ENCODE measurements around the gene CLIP4. TPM values are rescaled to one million over a fixed set of nuclear protein-coding genes. Genes with fewer than 3 reads are reported as not detected.

Gene CLIP4
- total RNA-seq, 1 experiment from 2014 or later = 25.1 TPM

DNA sequence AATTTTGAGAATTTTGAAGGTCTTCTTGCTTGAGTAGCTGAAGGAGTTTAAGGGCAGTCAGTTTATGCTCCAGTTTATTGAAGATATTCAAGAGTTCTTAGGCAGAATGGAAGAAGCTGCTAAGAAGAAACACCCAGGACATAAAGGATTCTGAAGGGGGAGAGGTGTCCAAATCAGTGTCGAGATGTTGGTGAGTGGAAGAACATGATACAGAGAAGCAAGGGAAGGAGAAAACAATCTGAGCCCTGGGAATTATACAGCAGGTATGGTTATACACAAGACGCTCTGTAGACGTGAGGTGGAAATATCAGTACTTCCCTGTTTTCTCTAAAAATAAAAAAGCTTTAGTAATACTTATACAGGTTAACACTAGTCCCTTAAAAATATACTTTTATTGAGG, 60.1 kb downstream of the CLIP4 start:
- no peak overlapping the region for H3K9ac ChIP-seq (ENCODE audit: low read length)
- DNase-seq (no peak), ATAC-seq (no peak)
- H3K27ac ChIP-seq (ENCODE audit: low read length) = no peak overlapping the region
- no peak overlapping the region for H3K4me3 ChIP-seq (ENCODE audit: low read length)
- ChIA-PET CTCF (no interaction called here), POLR2A (ENCODE audit: unreplicated experiment) (no interaction called here)
- H3K27me3 ChIP-seq (ENCODE audit: low read length) = no peaks in the 10 kb centered on the region
- no peaks in the 10 kb centered on the region for H3K9me2 ChIP-seq (replicated peaks; ENCODE audit: low read length)
- H3K79me2 ChIP-seq (ENCODE audit: low read length) = no peaks in the 10 kb centered on the region
- TF ChIP-seq, protein P1, sequence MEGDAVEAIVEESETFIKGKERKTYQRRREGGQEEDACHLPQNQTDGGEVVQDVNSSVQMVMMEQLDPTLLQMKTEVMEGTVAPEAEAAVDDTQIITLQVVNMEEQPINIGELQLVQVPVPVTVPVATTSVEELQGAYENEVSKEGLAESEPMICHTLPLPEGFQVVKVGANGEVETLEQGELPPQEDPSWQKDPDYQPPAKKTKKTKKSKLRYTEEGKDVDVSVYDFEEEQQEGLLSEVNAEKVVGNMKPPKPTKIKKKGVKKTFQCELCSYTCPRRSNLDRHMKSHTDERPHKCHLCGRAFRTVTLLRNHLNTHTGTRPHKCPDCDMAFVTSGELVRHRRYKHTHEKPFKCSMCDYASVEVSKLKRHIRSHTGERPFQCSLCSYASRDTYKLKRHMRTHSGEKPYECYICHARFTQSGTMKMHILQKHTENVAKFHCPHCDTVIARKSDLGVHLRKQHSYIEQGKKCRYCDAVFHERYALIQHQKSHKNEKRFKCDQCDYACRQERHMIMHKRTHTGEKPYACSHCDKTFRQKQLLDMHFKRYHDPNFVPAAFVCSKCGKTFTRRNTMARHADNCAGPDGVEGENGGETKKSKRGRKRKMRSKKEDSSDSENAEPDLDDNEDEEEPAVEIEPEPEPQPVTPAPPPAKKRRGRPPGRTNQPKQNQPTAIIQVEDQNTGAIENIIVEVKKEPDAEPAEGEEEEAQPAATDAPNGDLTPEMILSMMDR (conservative IDR thresholded peaks at IDR 0.05; ENCODE audit: low read depth, low read length) = no peak
- no peak for TF ChIP-seq EZH2 (IDR thresholded peaks at IDR 0.05; ENCODE audit: low read length, unreplicated experiment)
- no peak for TF ChIP-seq EZH2phosphoT487 (IDR thresholded peaks at IDR 0.05; ENCODE audit: borderline replicate concordance, low read length)
- no peak overlapping the region for H2AFZ ChIP-seq (ENCODE audit: low read length)
- intact Hi-C loops (cut with micrococcal nuclease) = no loop called here
- no peaks in the 10 kb centered on the region for H3K9me3 ChIP-seq (ENCODE audit: low read length)
- no peaks in the 10 kb centered on the region for H3F3A ChIP-seq (ENCODE audit: low read length, unreplicated experiment)
- H4K20me1 ChIP-seq (ENCODE audit: low read length) = no peaks in the 10 kb centered on the region
- TSS peak; percentile 17 for BruUV-seq (replicated peaks)
- no peaks in the 10 kb centered on the region for H3K4me1 ChIP-seq (ENCODE audit: insufficient read depth, low read length)
- peaks cover 7% of the 10 kb centered on the region; the same call in 1 of the 2 replicates for H3K36me3 ChIP-seq (ENCODE audit: low read depth, low read length)
- H3K4me2 ChIP-seq (ENCODE audit: low read length) = no peak overlapping the region

- Histone ChIP-seq H3K36me3 (ENCODE audit: low read depth, low read length) (no peaks in the 10 kb centered on the region), H3K79me2 (ENCODE audit: low read length) (no peaks in the 10 kb centered on the region), H4K20me1 (ENCODE audit: low read length) (0 out of 2 replicates have a peak, but pooled peaks cover 8% of the 10 kb centered on the region), H3K4me2 (ENCODE audit: low read length) (no peak overlapping the region), H3K4me1 (ENCODE audit: insufficient read depth, low read length) (peaks cover 20% of the 10 kb centered on the region), H3K27ac (ENCODE audit: low read length) (no peak overlapping the region), H3K9ac (ENCODE audit: low read length) (no peak overlapping the region), H3F3A (ENCODE audit: low read length, unreplicated experiment) (no peaks in the 10 kb centered on the region), H2AFZ (ENCODE audit: low read length) (no peak overlapping the region), H3K9me3 (ENCODE audit: low read length) (no peaks in the 10 kb centered on the region), H3K27me3 (ENCODE audit: low read length) (no peaks in the 10 kb centered on the region), H3K9me2 (replicated peaks; ENCODE audit: low read length) (no peaks in the 10 kb centered on the region), H3K4me3 (ENCODE audit: low read length) (no peak overlapping the region)
- intact Hi-C loops (cut with micrococcal nuclease) = loop anchor here (2.0 to 5.0 kb wide), 2 partner anchors 18 to 65 kb away; partner anchors contain the start of gene CLIP4
- POLR2A ChIA-PET (ENCODE audit: unreplicated experiment) = interaction anchor here (1.2 kb wide), 1 partner anchor 65 kb away, joined by 7 read pairs; no protein-coding TSS in a partner anchor
- BruUV-seq (replicated peaks) = no TSS peak
- CTCF ChIA-PET = no interaction called here
- DNase-seq (no peak), ATAC-seq (no peak; the same call in 1 of the 2 replicates)
- TF ChIP-seq EZH2 (IDR thresholded peaks at IDR 0.05; ENCODE audit: low read length, unreplicated experiment) = no peak
Observed at GRCh38 chr2:29182334-29182733, 67.1 kb downstream of the CLIP4 start.

DNA sequence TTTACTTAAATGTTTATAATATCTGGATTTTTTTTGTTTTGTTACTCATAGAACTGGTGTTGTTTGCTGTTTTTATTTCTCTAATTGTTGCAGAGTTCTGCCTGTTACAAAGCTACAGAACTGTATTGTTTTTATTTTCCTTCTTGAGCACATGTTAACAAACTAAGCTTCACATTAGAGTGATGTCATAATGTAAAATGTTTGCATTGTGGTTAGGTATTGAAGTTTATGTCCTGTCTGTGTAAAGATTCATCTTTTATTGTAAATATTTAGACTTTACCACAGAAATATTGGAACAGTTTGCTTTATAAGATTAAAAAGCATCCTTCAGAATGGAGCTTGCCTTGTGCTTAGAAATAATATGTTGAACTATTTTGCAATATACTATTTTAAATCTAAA, 67.7 kb downstream of the CLIP4 start:
- BruUV-seq (replicated peaks) = no TSS peak
- TF ChIP-seq EZH2 (IDR thresholded peaks at IDR 0.05; ENCODE audit: low read length, unreplicated experiment) (no peak), EZH2phosphoT487 (IDR thresholded peaks at IDR 0.05; ENCODE audit: borderline replicate concordance, low read length) (no peak)
- TF ChIP-seq, protein P1 (conservative IDR thresholded peaks at IDR 0.05; ENCODE audit: low read depth, low read length) = no peak
- Histone ChIP-seq H3K9me2 (replicated peaks; ENCODE audit: low read length) (no peaks in the 10 kb centered on the region), H2AFZ (ENCODE audit: low read length) (no peak overlapping the region), H3K79me2 (ENCODE audit: low read length) (no peaks in the 10 kb centered on the region), H3K36me3 (ENCODE audit: low read depth, low read length) (no peaks in the 10 kb centered on the region), H3K27me3 (ENCODE audit: low read length) (no peaks in the 10 kb centered on the region), H3K9ac (ENCODE audit: low read length) (no peak overlapping the region), H3F3A (ENCODE audit: low read length, unreplicated experiment) (no peaks in the 10 kb centered on the region), H3K4me3 (ENCODE audit: low read length) (no peak overlapping the region), H4K20me1 (ENCODE audit: low read length) (0 out of 2 replicates have a peak, but pooled peaks cover 8% of the 10 kb centered on the region), H3K9me3 (ENCODE audit: low read length) (no peaks in the 10 kb centered on the region), H3K4me2 (ENCODE audit: low read length) (peak overlapping the region; percentile 21; the same call in 1 of the 2 replicates), H3K4me1 (ENCODE audit: insufficient read depth, low read length) (peaks cover 20% of the 10 kb centered on the region), H3K27ac (ENCODE audit: low read length) (no peak overlapping the region)
- DNase-seq = peak; percentile 68
- ATAC-seq = peak; percentile 90
- intact Hi-C loops (cut with micrococcal nuclease) = loop anchor here (2.0 to 5.0 kb wide), 2 partner anchors 18 to 66 kb away; partner anchors contain the start of gene CLIP4
- POLR2A ChIA-PET (ENCODE audit: unreplicated experiment) = interaction anchor here (0.6 to 1.2 kb wide), 2 partner anchors 37 to 65 kb away, joined by 3 to 7 read pairs; no protein-coding TSS in a partner anchor
- CTCF ChIA-PET = no interaction called here
